Uterus (tissue), 2 donors: Measurements from ENCODE around the gene KIF26B.

ENCODE experiments used
- CTCF ChIP-seq, 4 experiments: fragments of 200-600 bp in 2 of 4; fragments of 450-650 bp in 2 of 4; sonication (generic) in 2 of 4; IDR thresholded peaks; one replicate each; pipeline ENCODE4 v1.5.1; 2016 to 2019; ENCODE audit warnings: antibody characterized with exemption in 4 of 4, mild to moderate bottlenecking in 2 of 4, moderate library complexity in 1 of 4
- POLR2A ChIP-seq, 2 donors: fragments of 450-650 bp; IDR thresholded peaks; one replicate each; pipeline ENCODE4 v1.6.1; 2016; ENCODE audit warnings: antibody characterized with exemption in 2 of 2, mild to moderate bottlenecking in 1 of 2, moderate library complexity in 1 of 2

- TF ChIP-seq CTCF (IDR thresholded peaks at IDR 0.05) (no peak), POLR2A (IDR thresholded peaks at IDR 0.05) (no peak)
Measured at GRCh38 chr1:245750261-245750660, 595.5 kb downstream of the KIF26B start.
